Fibroblast of gingiva (primary cell): ENCODE measurements around the gene CHD2.
"Not testable (repeated sequence)": the region's sequence is repeated elsewhere in the genome, so short reads cannot be mapped to it uniquely, and the experiment has no call there.

ENCODE experiments used
- DNase-seq: peaks from one replicate; pipeline ENCODE4 v3.0.0-alpha.2; 2011; ENCODE audit warnings: low read depth

Gene CHD2

GRCh38 chr15:93035953-93036810, 136.1 kb downstream of the CHD2 start:
- DNase-seq: peak; percentile 34

- DNase-seq: peak; percentile 72
Measured at GRCh38 chr15:93036951-93037819, 137.1 kb downstream of the CHD2 start.

- no peak for DNase-seq
Measured at GRCh38 chr15:93037820-93038705, 137.9 kb downstream of the CHD2 start.

- DNase-seq: not testable (repeated sequence)
Measured at GRCh38 chr15:93039562-93040287, 139.6 kb downstream of the CHD2 start.

- DNase-seq: no peak
Measured at GRCh38 chr15:93040288-93041158, 140.4 kb downstream of the CHD2 start.

GRCh38 chr15:93041159-93041547, 141.0 kb downstream of the CHD2 start:
- no peak for DNase-seq

GRCh38 chr15:93042211-93042610, 142.1 kb downstream of the CHD2 start:
- DNase-seq: no peak

GRCh38 chr15:93042691-93043378, 142.7 kb downstream of the CHD2 start:
- no peak for DNase-seq

- no peak for DNase-seq
Measured at GRCh38 chr15:93043621-93044300, 143.6 kb downstream of the CHD2 start.

GRCh38 chr15:93044301-93045190, 144.4 kb downstream of the CHD2 start:
- no peak for DNase-seq

- no peak for DNase-seq
Measured at GRCh38 chr15:93045191-93045785, 145.2 kb downstream of the CHD2 start.

GRCh38 chr15:93046120-93046519, 146.0 kb downstream of the CHD2 start:
- DNase-seq: no peak

- DNase-seq: no peak
Measured at GRCh38 chr15:93046721-93047120, 146.6 kb downstream of the CHD2 start.

- DNase-seq: no peak
Measured at GRCh38 chr15:93047621-93048425, 147.7 kb downstream of the CHD2 start.

- DNase-seq: no peak
Measured at GRCh38 chr15:93048426-93048721, 148.2 kb downstream of the CHD2 start.

- DNase-seq: peak; percentile 81
Measured at GRCh38 chr15:93048759-93049161, 148.6 kb downstream of the CHD2 start.

GRCh38 chr15:93049233-93049632, 149.1 kb downstream of the CHD2 start:
- DNase-seq: no peak
